Measurements from ENCODE around the gene KPNA6. TPM values are rescaled to one million over a fixed set of nuclear protein-coding genes. Genes with fewer than 3 reads are reported as not detected.

KPNA6 gene
- total and polyA plus RNA-seq, 9 of the 15 experiments (the other 6 are each of a cell fraction or from before 2014, with no cell fraction given): 20.1 to 54.6 (median 32.2) TPM

DNA sequence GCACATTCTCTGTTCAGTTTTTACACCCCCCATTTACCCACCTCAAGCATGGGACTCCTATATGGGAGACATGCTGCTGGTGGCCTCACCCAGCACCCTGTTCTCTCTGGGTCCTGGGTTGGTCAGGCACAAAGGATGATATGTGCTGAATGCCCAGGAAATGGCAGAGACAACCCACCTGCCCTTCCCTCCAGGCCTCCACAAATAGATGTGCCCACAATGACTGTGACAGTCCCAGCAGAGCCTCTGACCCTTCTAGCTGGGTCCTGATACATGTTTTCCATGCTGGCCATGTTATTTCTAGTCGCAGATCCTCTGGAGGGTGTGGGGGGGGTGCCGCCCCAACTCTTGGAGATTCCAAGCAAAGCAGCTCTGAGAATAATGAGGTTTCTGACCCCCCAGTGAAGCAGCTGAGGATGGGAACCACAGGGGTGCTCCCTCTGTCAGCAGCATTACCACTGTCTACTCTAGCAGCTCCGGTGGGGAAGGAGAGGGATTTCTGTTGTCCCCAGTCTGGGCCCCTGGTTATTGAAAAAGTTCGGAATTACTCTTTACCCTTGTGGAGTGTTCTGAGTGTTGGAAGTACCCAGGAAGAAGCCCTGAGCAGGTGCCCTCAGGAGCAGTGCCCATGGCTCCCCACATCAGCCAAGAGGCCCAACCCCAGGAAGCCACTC is 91.3 kb downstream of the KPNA6 start:
- H4K20me1 ChIP-seq (replicated peaks; ENCODE audit: control insufficient read depth, insufficient read depth, low read length): no peaks in the 10 kb centered on the region; the same call in none of the 2 replicates
- in situ Hi-C loops (cut with MboI) (no loop called here), intact Hi-C loops (cut with micrococcal nuclease) (no loop called here)
- ATAC-seq (no peak), DNase-seq (ENCODE audit: extremely low read depth in 1 of 4, low spot score in 3 of 4) (no peak), FAIRE-seq (no peak)
- peaks cover 3% of the 10 kb centered on the region for H3K9me1 ChIP-seq (ENCODE audit: control insufficient read depth, insufficient read depth, low read length)
- no peaks in the 10 kb centered on the region for H3K9me3 ChIP-seq (replicated peaks; ENCODE audit: control insufficient read depth, insufficient read depth, low read depth, low read length)
- CTCF ChIA-PET (ENCODE audit: low intra/inter-chr PET ratio): no interaction called here
- POLR2A ChIA-PET: interaction anchor here (0.9 to 10.8 kb wide), 7 partner anchors 9 to 91 kb away, joined by 3 to 201 read pairs (median 4); partner anchors contain the start of genes DCDC2B, IQCC, KPNA6 and TXLNA
- H2AFZ ChIP-seq (ENCODE audit: low read depth, low read length): no peak overlapping the region
- peaks cover 16 to 44% of the 10 kb centered on the region in 2 experiments for H3K4me1 ChIP-seq (replicated peaks in 1 of 2; ENCODE audit: control insufficient read depth in 2 of 2, insufficient read depth in 2 of 2, low read length in 2 of 2)
- peaks cover 44% of the 10 kb centered on the region for H3K36me3 ChIP-seq (ENCODE audit: control insufficient read depth, insufficient read depth, low read length)
- peaks cover 13% of the 10 kb centered on the region; the same call in 2 of the 3 replicates for H3K79me2 ChIP-seq (ENCODE audit: control insufficient read depth, insufficient read depth, low read length)
- BruUV-seq (replicated peaks): no TSS peak
- WGBS (ENCODE audit: insufficient coverage, low coverage, missing lambda C conversion rate): 79% methylated on average over 4 of the region's 4 CpGs
- no peak overlapping the region for H3K4me3 ChIP-seq
- no peaks in the 10 kb centered on the region for H3K27me3 ChIP-seq (ENCODE audit: control insufficient read depth in 2 of 2, insufficient read depth in 2 of 2, low read length in 2 of 2)
- peak overlapping the region in 1 of 2 experiments; percentile 53; a peak in 2 of 4 replicates for H3K9ac ChIP-seq (ENCODE audit: insufficient read depth in 1 of 2, low read depth in 2 of 2, low read length in 2 of 2)
- no peak overlapping the region for H3K4me2 ChIP-seq (ENCODE audit: insufficient read depth, low read length)
- peak overlapping the region; percentile 6; the same call in 1 of the 3 replicates for H3K27ac ChIP-seq (ENCODE audit: extremely low read depth, low read depth, low read length)
- TF ChIP-seq, protein P1, sequence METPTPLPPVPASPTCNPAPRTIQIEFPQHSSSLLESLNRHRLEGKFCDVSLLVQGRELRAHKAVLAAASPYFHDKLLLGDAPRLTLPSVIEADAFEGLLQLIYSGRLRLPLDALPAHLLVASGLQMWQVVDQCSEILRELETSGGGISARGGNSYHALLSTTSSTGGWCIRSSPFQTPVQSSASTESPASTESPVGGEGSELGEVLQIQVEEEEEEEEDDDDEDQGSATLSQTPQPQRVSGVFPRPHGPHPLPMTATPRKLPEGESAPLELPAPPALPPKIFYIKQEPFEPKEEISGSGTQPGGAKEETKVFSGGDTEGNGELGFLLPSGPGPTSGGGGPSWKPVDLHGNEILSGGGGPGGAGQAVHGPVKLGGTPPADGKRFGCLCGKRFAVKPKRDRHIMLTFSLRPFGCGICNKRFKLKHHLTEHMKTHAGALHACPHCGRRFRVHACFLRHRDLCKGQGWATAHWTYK (CRISPR knock-in tag; IDR thresholded peaks at IDR 0.05): no peak
- no peak for TF ChIP-seq MTF1 (CRISPR knock-in tag; IDR thresholded peaks at IDR 0.05; ENCODE audit: borderline replicate concordance)
- no peak for TF ChIP-seq RUNX1 (IDR thresholded peaks at IDR 0.05; ENCODE audit: low read depth)
- TF ChIP-seq ARNT (IDR thresholded peaks at IDR 0.05): no peak
- 0 out of 2 replicates have a peak, but pooled peaks have one; percentile 2 for TF ChIP-seq SUPT5H (IDR thresholded peaks at IDR 0.05)
- TF ChIP-seq ZNF766 (CRISPR knock-in tag; conservative IDR thresholded peaks at IDR 0.05): no peak
- TF ChIP-seq TCF3 (CRISPR knock-in tag; IDR thresholded peaks at IDR 0.05): no peak
- TF ChIP-seq SP2 (IDR thresholded peaks at IDR 0.05; ENCODE audit: extremely low read depth, low read depth, low read length, poor library complexity, severe bottlenecking): no peak
- TF ChIP-seq, protein P2, sequence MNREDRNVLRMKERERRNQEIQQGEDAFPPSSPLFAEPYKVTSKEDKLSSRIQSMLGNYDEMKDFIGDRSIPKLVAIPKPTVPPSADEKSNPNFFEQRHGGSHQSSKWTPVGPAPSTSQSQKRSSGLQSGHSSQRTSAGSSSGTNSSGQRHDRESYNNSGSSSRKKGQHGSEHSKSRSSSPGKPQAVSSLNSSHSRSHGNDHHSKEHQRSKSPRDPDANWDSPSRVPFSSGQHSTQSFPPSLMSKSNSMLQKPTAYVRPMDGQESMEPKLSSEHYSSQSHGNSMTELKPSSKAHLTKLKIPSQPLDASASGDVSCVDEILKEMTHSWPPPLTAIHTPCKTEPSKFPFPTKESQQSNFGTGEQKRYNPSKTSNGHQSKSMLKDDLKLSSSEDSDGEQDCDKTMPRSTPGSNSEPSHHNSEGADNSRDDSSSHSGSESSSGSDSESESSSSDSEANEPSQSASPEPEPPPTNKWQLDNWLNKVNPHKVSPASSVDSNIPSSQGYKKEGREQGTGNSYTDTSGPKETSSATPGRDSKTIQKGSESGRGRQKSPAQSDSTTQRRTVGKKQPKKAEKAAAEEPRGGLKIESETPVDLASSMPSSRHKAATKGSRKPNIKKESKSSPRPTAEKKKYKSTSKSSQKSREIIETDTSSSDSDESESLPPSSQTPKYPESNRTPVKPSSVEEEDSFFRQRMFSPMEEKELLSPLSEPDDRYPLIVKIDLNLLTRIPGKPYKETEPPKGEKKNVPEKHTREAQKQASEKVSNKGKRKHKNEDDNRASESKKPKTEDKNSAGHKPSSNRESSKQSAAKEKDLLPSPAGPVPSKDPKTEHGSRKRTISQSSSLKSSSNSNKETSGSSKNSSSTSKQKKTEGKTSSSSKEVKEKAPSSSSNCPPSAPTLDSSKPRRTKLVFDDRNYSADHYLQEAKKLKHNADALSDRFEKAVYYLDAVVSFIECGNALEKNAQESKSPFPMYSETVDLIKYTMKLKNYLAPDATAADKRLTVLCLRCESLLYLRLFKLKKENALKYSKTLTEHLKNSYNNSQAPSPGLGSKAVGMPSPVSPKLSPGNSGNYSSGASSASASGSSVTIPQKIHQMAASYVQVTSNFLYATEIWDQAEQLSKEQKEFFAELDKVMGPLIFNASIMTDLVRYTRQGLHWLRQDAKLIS (CRISPR knock-in tag; IDR thresholded peaks at IDR 0.05): no peak
- TF ChIP-seq, protein P3, sequence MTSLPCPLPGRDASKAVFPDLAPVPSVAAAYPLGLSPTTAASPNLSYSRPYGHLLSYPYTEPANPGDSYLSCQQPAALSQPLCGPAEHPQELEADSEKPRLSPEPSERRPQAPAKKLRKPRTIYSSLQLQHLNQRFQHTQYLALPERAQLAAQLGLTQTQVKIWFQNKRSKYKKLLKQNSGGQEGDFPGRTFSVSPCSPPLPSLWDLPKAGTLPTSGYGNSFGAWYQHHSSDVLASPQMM (CRISPR knock-in tag; IDR thresholded peaks at IDR 0.05): no peak
- TF ChIP-seq ZNF146 (CRISPR knock-in tag; IDR thresholded peaks at IDR 0.05; ENCODE audit: unreplicated experiment): no peak
- no peak for TF ChIP-seq PURB (CRISPR knock-in tag; IDR thresholded peaks at IDR 0.05; ENCODE audit: low read depth)
- no peak for TF ChIP-seq ZNF57 (CRISPR knock-in tag; IDR thresholded peaks at IDR 0.05)
